Stimulated activated CD8-positive, alpha-beta memory T cell treated with anti-CD3 and anti-CD28 coated beads, Interleukin-12 subunit alpha, Interleukin-12 subunit beta, amount 100 ng/mL, for 4 hours (primary cell): Measurements from ENCODE around the gene WDR70.
"Not testable (repeated sequence)": the region's sequence is repeated elsewhere in the genome, so short reads cannot be mapped to it uniquely, and the experiment has no call there.

ENCODE experiments used
- DNase-seq: peaks from one replicate; pipeline ENCODE4 v3.0.0-alpha.2; 2020; ENCODE audit warnings: low read depth

Gene WDR70

GRCh38 chr5:37769108-37769507 lies 390.0 kb downstream of the WDR70 start:
- no peak for DNase-seq

DNA sequence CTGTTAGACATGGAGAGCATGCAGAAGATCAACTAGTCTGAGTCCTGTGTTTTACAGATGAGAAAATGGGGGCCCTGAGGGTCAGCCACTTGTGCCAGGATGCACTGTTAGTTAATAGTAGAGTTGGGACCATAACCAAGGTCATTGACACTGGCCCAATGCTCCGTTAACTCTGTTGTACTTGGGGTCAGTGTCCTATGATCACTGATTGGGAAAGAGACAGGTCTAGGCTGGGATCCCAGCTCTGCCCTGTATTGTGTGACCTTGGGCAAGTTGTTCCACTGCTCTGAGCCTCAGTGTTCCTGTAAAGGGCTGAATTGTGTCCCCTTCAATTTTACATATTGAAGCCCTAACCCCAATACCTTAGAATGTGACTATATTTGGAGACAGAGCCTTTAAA lies 390.7 kb downstream of the WDR70 start:
- DNase-seq: no peak

DNA sequence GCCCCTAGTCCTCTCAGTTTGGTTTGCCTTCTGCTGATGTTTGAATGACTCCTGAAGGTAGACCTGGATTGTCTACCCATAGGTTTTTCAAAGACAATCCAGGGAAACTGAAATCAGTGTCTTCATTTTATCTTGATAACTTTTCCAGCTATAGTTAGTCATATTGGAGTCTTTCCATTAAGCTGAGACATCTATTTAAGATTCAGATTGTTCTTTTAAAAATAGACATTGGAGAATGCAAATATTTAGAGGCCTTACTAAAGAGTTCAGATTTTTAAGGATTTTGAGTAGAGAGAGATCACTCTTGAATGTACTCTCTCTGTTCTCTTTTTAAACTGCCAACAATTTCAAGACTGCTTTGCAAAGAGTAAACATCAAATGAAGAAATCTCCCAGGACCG lies 391.7 kb downstream of the WDR70 start:
- DNase-seq: no peak

DNA sequence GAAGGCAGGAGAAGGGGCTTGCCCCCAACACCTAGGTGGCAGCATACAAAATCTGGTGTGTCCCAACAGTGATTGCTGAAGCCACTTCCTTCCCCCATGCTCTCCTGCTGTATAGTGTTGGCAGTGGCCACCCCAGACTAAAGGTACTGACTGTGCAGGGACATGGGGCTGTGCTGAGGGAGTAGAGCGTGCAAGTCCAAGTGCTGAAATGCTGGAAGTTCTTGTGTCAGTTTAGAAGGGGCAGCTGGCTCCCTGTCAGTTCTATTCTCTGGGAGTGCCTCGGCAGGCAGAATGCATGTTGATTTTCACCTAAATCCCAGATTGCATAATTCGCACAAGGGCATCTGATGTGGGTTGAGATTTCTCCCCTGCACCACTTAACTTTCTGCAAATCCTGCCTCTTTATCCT lies 392.1 kb downstream of the WDR70 start:
- no peak for DNase-seq

DNA sequence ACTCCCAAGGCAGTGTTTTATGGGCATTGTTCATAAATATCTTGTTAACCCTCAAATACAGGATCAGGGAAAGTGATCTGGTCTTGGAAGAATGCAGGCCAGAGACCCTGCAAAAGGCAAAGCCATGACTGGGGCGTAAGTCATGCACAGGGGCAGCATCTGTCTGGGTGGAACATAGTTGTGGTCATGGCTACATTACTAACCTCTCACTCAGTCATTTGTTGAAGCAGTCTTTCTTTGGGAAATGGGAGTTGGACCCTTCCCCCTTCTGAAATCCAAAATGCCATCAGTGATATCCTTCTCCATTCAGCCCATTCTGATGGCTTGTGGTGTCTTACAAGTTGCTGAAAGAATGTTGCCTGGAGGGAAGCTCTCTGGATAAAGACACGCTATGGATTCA lies 392.6 kb downstream of the WDR70 start:
- no peak for DNase-seq

DNA sequence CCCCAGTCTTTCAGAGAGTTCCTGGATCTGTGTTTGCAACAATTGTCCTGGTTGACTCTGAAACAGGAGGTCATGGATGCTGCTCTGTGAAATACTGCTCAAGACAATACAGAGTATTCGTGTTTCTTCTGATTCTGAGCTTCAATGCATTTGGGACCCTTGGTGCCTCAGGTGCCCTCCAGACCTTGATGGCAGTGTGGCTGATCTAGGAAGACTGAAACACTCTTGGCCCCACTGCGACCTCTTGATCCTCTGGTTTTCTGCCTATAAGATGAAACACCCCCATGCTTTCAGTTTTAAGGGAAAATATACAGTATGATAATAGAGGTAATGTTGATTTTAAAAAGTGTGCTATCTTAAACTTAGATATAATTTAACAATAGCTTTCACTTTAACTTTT lies 393.1 kb downstream of the WDR70 start:
- no peak for DNase-seq

DNA sequence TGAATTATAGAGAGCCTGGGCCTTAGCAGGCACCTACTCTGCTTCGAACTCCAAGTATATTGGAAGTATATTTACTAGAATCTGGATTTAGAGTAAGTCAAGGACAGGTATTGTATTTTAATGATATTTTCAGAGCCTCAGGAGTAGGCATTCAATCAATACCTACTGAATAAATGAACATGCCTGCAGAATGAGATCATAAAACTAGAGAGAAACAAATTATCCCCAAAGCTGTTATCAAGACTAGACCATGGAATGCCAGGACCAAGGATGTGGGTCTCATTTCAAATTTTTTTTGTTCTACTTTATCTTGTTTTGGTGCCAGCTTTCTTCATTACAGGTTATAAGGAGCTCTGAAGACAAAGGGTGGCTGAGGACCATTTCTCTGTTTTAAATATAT lies 394.7 kb downstream of the WDR70 start:
- no peak for DNase-seq

DNA sequence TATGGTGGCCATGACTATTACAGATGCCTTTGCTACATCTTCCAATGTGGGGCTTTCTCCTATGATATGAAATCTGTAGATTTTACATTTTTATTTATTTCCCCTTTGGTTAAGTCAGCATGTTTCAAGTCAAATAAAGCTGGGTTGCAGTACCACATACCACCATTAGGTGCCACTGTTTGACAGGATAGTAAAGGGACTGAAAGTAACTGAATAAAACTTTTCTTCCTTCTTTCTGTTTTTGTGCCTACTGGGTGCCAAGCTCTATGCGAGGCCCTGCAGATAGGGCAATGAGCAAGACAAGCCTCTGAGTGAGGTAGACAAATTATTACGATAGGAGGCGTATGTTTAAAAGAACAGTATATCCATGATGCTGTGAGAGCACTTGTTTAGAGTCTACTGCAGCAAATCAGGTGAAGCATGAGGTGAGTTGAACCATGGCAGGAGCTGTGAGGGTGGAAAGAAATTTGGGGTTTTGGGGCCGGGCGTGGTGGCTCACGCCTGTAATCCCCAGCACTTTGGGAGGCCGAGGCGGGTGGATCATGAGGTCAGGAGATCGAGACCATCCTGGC lies 395.9 kb downstream of the WDR70 start:
- DNase-seq: no peak

- DNase-seq: no peak
These were observed 397.7 kb downstream of the WDR70 start for GRCh38 chr5:37776826-37777225.

DNA sequence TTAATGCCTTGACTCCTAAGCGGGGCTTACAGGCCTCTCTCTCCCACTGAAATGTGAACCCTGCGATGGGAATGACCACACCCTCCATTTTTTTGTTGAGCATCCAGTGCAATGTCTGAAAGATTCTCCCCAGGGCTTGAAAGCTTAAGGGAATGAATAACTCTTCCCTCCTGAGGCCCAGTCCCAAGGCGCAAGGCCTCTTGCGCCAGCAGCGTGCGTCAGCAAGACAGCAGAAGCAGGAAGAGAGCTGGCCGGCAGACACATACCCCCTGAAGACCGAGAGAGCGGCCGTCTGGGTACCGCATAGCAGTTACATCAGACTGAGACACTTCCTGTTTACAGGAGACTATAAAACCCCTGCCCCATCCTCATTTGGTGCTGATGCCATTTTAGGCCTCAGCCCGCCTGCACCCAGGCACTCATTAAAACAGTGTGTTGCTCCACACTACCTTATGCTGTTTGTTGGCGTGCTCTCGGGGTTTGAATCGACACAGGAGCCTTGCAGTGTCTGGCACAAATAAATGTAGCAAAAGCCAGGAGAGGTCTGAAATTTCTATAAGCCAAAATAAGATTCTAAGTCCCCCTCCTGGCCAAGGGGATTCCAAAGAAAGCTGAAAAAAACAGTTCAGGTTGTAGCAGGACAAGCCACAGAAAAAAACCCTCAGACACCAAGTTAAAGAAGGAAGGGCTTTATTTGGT lies 398.5 kb downstream of the WDR70 start:
- DNase-seq: no peak

- not testable (repeated sequence) for DNase-seq
These were observed 402.3 kb downstream of the WDR70 start for GRCh38 chr5:37781409-37781808.

GRCh38 chr5:37786416-37786815 lies 407.3 kb downstream of the WDR70 start:
- DNase-seq: no peak

DNA sequence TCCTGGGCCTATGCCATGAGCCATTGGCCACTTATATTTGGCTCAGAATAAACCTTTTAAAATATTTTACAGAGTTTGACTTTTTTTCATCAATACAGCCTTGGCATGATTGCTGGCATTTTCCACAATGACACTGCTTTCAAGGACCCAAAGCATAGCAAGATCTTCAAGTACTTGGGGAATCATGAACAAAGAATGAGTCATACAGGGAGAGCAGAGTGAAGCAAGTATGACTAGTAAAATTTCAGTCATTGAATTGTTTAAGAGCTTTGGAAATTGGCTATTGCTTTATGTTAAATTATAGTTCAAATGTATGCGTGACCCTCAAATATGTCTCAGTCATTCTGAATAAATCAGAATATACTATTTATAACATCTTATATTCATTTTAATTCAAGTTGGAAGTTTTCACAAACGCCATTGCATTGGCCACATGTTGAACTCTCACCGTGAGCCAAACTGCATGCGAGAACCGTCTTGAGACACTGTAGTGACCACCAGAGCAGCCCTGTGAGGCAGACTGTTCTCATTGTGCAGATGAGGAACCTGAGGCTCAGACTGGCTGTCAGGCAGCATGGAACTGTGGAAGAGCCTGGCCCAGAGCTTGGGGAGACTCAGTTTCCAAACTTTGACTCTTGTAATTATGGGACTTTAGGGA lies 407.9 kb downstream of the WDR70 start:
- no peak for DNase-seq

DNA sequence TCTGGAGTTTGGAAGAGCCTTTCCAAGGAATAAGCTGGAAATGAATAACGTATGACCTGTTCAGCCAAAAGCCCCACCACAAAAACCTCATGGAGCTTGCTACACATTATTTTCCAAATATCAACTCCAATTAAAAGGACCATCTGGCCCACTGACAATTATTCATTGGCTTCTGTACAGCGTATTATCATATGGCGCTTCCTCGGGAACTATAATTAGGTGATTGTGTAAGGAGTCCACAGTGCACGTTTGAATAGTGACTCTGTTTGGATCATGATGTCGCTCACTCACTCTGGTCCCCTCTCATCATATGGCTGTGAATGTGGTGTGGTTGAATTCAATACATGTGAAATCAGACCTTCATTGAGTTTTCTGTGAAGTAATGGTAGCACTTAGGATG lies 408.6 kb downstream of the WDR70 start:
- no peak for DNase-seq

DNA sequence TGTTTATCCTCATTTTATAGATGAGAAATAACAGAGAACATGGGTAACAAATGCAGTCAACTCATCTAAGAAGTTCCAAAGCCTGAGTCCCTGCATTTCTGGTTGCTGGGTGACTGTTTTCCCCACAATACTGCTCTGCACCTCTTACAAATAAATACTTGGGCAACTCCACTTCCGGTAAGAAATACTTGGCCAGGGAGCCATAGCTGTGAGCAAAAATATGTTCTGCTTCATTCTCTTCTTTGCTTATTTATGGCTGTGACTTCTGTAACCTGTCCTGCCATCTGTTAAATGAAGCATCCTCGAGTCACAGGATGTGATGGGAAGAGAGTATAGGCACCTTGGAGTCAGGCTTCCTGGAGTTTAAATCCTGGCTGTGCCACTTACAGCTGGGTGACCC lies 410.9 kb downstream of the WDR70 start:
- DNase-seq: no peak

- DNase-seq: no peak
These were observed 412.2 kb downstream of the WDR70 start for GRCh38 chr5:37791321-37791720.

DNA sequence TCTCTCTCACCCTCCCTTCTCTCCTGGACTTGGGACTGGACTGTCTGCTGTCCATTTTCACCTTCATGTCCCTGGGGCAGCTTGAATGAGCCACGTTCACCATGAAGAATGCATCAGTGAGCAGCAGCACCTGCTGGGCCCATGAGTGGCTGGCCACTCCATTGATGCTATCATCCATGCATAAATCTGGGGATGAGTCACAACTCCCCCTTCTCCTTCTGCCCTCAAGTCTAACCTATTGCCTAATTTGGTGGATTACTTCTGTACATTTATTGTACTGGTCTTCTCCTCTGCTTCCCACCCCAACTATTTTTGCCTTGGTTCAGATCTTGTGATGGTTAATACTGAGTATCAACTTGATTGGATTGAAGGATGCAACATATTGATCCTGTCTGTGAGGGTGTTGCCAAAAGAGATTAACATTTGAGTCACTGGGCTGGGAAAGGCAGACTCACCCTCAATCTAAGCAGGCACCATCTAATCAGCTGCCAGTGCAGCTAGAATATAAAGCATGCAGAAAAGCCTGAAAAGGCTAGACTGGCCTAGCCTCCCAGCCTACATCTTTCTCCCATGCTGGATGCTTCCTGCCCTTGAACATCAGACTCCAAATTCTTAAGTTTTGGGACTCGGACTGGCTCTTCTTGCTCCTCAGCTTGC lies 414.0 kb downstream of the WDR70 start:
- no peak for DNase-seq

- DNase-seq: not testable (repeated sequence)
These were observed 416.2 kb downstream of the WDR70 start for GRCh38 chr5:37795292-37795691.

GRCh38 chr5:37796435-37796834 lies 417.3 kb downstream of the WDR70 start:
- not testable (repeated sequence) for DNase-seq

GRCh38 chr5:37799865-37800421 lies 420.8 kb downstream of the WDR70 start:
- no peak for DNase-seq

DNA sequence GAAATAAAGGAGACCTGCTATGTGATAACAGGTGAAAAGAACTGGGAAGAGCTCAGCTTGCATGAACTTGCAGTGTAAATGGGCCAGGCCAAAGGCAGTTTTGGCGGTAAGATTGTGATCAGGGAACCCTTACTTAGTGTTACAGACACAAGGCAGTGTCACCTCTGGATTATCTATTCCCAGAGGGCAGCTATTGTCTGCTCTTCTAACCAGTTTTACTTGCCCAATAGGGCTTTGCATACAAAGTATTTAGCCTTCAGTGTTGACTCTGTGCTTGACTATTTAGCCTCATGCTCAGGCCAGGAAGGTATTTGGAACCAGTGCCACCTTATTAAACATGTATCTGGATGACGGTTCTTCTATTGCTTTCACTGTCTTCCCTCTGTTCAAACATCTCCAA lies 422.4 kb downstream of the WDR70 start:
- no peak for DNase-seq
